HG02981 (cell line): Measurements from ENCODE around the gene SMG6.

Experiments used
- ATAC-seq: cut with Tn5 transposase; IDR thresholded peaks from one replicate; pipeline ENCODE4 v1.9.1; 2021; ENCODE audit warnings: mild to moderate bottlenecking, moderate library complexity; ENCODE audit not compliant: unreplicated experiment

SMG6 gene

GRCh38 chr17:2051933-2052559, 251.5 kb downstream of the SMG6 start:
- ATAC-seq, result no peak

GRCh38 chr17:2051061-2051932, 252.3 kb downstream of the SMG6 start:
- no peak for ATAC-seq

- peak; percentile 16 for ATAC-seq
Measured at GRCh38 chr17:2050300-2051060, 253.1 kb downstream of the SMG6 start.

GRCh38 chr17:2049333-2050299, 254.0 kb downstream of the SMG6 start:
- ATAC-seq, result peak; percentile 50

- ATAC-seq, result no peak
Measured at GRCh38 chr17:2048805-2049204, 254.8 kb downstream of the SMG6 start.

- ATAC-seq, result no peak
Measured at GRCh38 chr17:2047590-2047989, 256.0 kb downstream of the SMG6 start.

GRCh38 chr17:2044263-2044894, 259.2 kb downstream of the SMG6 start:
- no peak for ATAC-seq

- no peak for ATAC-seq
Measured at GRCh38 chr17:2043785-2044184, 259.8 kb downstream of the SMG6 start.

- no peak for ATAC-seq
Measured at GRCh38 chr17:2042933-2043332, 260.7 kb downstream of the SMG6 start.

GRCh38 chr17:2042390-2042847, 261.2 kb downstream of the SMG6 start:
- ATAC-seq, result no peak

- peak; percentile 87 for ATAC-seq
Measured at GRCh38 chr17:2041561-2042389, 261.8 kb downstream of the SMG6 start, which contains the start of gene OVCA2. OVCA2 (plus strand) TSS chr17:2042022; CDS start chr17:2042048, 26 bp downstream.

GRCh38 chr17:2040942-2041560, 262.5 kb downstream of the SMG6 start:
- ATAC-seq, result no peak

- ATAC-seq, result no peak
Measured at GRCh38 chr17:2040219-2040827, 263.3 kb downstream of the SMG6 start.

- no peak for ATAC-seq
Measured at GRCh38 chr17:2037155-2037554, 266.4 kb downstream of the SMG6 start.

- no peak for ATAC-seq
Measured at GRCh38 chr17:2035541-2036488, 267.8 kb downstream of the SMG6 start.

- ATAC-seq, result no peak
Measured at GRCh38 chr17:2034806-2035540, 268.6 kb downstream of the SMG6 start.
